Measurements from ENCODE around the gene CDH26.

The CDH26 gene

DNA sequence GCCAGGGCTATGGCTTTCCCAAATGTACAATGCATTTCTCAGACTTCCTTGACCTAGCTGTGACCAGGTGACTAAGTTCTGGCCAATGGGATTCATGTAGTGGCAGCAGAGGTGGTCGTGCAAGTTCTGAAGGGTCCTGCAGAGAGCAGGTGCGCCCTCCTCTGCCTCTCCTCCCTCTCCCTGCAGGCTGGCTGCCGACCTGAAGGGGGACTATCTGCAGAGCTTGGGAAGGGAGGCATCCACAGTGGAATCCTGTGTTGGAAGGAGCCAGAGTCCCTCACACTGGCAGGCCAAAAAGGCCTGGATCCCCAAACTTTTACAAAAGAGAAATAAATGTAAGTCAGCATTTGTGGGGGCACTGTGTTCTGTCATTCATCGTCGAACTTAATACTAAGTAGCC is 66.6 kb downstream of the CDH26 start:
- DNase-seq (ENCODE audit: low read depth, low spot score) = no peak

DNA sequence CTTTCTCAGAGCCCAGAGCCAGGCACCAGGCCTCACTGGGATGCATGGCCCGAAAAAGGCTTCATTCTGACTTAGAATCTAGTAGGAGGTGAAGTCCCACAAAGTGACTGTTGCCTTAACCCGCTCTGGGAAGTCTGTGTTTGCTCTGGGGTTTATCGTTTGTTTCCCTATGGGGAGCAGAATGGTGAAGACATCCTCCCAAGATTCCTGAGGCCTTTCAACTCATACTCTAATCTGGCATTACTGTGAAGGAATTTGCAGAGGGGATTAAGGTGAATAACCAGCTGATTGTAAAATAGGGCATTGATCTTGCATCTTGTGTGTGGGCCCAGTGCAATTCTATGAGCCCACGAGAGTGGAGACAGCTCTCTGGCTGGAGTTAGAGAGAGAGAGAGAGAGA is 67.8 kb downstream of the CDH26 start:
- H3K4me3 ChIP-seq (ENCODE audit: low read depth, low read length) = no peak overlapping the region
- ChIA-PET CTCF (interaction anchor here (0.7 to 1.1 kb wide), 2 partner anchors 16 to 22 kb away, joined by 4 read pairs; no protein-coding TSS in a partner anchor), POLR2A (no interaction called here)
- DNase-seq (ENCODE audit: low read depth, low spot score) = no peak
- TF ChIP-seq, protein P1, sequence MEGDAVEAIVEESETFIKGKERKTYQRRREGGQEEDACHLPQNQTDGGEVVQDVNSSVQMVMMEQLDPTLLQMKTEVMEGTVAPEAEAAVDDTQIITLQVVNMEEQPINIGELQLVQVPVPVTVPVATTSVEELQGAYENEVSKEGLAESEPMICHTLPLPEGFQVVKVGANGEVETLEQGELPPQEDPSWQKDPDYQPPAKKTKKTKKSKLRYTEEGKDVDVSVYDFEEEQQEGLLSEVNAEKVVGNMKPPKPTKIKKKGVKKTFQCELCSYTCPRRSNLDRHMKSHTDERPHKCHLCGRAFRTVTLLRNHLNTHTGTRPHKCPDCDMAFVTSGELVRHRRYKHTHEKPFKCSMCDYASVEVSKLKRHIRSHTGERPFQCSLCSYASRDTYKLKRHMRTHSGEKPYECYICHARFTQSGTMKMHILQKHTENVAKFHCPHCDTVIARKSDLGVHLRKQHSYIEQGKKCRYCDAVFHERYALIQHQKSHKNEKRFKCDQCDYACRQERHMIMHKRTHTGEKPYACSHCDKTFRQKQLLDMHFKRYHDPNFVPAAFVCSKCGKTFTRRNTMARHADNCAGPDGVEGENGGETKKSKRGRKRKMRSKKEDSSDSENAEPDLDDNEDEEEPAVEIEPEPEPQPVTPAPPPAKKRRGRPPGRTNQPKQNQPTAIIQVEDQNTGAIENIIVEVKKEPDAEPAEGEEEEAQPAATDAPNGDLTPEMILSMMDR (IDR thresholded peaks at IDR 0.05; ENCODE audit: insufficient read depth, low read length, missing control alignments) = no peak

More for the DNA sequence above, 66.6 kb downstream of the CDH26 start:
- TF ChIP-seq, protein P1 (IDR thresholded peaks at IDR 0.05; ENCODE audit: insufficient read depth, low read length, missing control alignments) = no peak
- ChIA-PET CTCF (no interaction called here), POLR2A (no interaction called here)
- no peak overlapping the region for H3K4me3 ChIP-seq (ENCODE audit: low read depth, low read length)

DNA sequence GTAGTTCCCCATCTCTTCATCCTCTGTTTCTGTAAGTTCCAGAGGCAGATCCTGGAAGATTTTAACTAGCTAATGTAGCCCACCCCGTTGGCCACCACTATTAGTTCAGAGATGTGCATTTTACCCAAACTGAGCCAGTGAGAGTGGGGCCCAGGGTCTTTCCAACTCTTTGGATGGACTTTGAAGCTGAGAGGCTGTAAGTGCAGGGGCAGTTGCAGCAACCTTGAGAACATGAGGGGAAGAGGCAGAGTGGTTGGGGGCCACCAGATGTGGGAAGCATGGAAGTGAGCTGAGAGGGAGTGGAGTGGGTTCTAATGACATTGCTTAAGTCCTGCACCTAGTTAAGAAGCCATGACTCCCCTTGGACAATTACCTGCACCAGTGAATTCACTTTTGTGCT is 72.2 kb downstream of the CDH26 start:
- TF ChIP-seq, protein P1 (IDR thresholded peaks at IDR 0.05; ENCODE audit: insufficient read depth, low read length, missing control alignments) = no peak
- ChIA-PET CTCF (no interaction called here), POLR2A (no interaction called here)
- DNase-seq (ENCODE audit: low read depth, low spot score) = no peak
- no peak overlapping the region for H3K4me3 ChIP-seq (ENCODE audit: low read depth, low read length)

DNA sequence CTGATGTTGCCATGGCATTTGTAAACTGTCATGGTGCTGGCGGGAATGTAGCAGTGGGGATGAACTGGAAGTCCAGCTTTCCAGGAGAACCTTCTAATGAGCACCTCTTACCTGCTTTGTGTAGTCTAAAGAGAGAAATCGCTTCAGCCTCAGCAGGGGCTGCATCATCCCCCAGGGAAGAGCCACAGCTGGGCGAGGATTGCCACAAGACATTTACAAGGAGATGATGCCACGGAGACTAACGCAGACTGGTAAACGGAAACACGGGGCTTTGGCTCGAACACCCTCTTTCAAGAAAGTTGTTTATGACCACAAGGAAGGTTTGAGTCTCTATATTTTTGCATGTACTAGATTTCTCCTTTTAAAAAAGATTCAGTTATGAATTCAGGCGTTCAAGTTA is 72.9 kb downstream of the CDH26 start:
- TF ChIP-seq, protein P1 (IDR thresholded peaks at IDR 0.05; ENCODE audit: insufficient read depth, low read length, missing control alignments) = no peak
- ChIA-PET CTCF (no interaction called here), POLR2A (no interaction called here)

DNA sequence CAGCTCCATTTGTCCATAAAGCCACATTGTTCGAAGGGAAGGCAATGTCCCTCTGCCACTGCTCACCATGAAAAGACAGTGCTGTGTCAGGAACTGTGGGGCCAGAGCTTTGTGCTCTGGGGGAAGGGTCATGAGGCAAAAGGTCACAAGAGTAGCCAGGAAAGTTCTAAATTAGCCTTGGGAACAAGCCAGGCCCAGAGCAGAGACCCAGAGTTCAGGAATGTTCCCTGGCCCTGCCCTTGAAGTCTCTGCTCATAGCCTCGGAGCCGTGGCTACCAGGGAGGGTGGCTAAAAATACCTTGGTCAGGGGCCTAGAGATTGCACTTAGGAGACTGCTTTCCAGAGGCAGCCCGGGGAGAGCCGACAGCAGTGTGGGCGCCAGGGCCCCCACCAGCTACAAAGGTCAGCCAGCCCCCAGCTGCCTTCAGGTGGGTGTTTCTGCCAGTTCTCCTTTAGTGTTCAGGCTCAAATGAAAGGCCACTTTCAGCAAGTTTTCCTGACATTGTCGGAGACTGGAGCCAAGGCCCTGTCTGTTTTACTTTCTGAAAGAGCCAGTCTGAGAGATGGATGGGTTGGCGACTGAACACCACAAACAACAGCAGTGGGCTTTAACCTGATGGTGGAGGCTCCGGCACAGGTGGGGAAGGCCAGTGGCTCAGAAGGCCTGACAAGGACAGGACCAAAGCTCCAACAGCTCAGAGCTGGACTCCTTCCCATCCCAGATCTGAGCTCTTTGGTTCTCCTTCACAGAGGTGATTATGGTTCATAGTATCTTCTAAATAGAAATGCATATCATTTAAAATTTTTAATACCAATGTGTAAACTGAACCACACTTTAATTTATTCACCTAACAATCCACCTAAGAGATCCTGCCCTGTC is 76.2 kb downstream of the CDH26 start:
- ChIA-PET POLR2A (no interaction called here), CTCF (interaction anchor here (0.7 to 0.8 kb wide), 2 partner anchors 11 to 91 kb away, joined by 3 read pairs; no protein-coding TSS in a partner anchor)
- no peak overlapping the region for H3K4me3 ChIP-seq (ENCODE audit: low read depth, low read length)
- DNase-seq (ENCODE audit: low read depth, low spot score) = no peak
- TF ChIP-seq, protein P1 (IDR thresholded peaks at IDR 0.05; ENCODE audit: insufficient read depth, low read length, missing control alignments) = no peak

More for the DNA sequence above, 72.9 kb downstream of the CDH26 start:
- DNase-seq (ENCODE audit: low read depth, low spot score) = no peak
- H3K4me3 ChIP-seq (ENCODE audit: low read depth, low read length) = no peak overlapping the region

DNA sequence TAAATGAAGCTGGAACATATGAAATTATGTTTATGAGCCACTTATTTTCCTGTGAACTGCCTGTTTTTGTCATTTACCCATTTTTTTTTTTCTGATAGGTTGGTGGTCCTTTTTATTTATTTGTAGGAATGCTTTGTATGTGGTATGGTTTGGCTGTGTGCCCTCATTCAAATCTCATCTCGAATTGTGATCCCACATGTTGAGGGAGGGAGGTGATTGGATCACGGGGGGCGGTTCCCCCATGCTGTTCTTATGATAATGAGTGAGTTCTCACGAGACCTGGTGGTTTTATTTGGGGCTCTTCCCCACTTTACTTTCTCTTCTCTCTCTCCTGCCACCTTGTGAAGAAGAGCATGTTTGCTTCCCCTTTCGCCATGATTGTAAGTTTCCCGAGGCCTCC is 77.3 kb downstream of the CDH26 start:
- ChIA-PET CTCF (interaction anchor here (1.1 kb wide), 1 partner anchor 89 kb away, joined by 3 read pairs; no protein-coding TSS in a partner anchor), POLR2A (no interaction called here)
- H3K4me3 ChIP-seq (ENCODE audit: low read depth, low read length) = no peak overlapping the region
- TF ChIP-seq, protein P1 (IDR thresholded peaks at IDR 0.05; ENCODE audit: insufficient read depth, low read length, missing control alignments) = no peak
- DNase-seq (ENCODE audit: low read depth, low spot score) = no peak

Measured in AG04449 (cell line).